K562 (cell line): ENCODE results near the gene RAD50. TPM values are rescaled to one million over a fixed set of nuclear protein-coding genes. Genes with fewer than 3 reads are reported as not detected.
A peak's percentile ranks its signal among the peaks of the same experiment; 100 is the strongest.
"Not testable (repeated sequence)": the region's sequence is repeated elsewhere in the genome, so short reads cannot be mapped to it uniquely, and the experiment has no call there.

Experiments used
- ATAC-seq: fragments of 200-7000 bp; cut with Tn5 transposase; 3 replicates; pipeline ENCODE4 v1.9.1; 2020; ENCODE audit warnings: moderate library complexity
- BruUV-seq: library from RNA; stranded (reverse); fragments of 400-500 nt; replicated peaks from 2 replicates; lab custom pipeline; 2021; lab: Mats Ljungman, UMichigan
- CTCF ChIA-PET: fragments of 300-600 bp; formaldehyde crosslinking; extraction: SDS; loops from one replicate; lab custom pipeline; 2021; ENCODE audit warnings: low intra/inter-chr PET ratio; lab: Yijun Ruan, JAX
- POLR2A ChIA-PET: fragments of 300-600, 350-650 bp; sonication (Branson Sonifier 250); formaldehyde crosslinking; extraction: SDS; loops from one replicate; lab custom pipeline; 2021; ENCODE audit warnings: antibody characterized with exemption, inconsistent platforms; lab: Yijun Ruan, JAX
- DNase-seq, 4 experiments: peaks; one replicate each; pipeline versions ENCODE4 v3.0.0 to v3.0.0-alpha.2; 2011 to 2018; ENCODE audit warnings: low spot score in 3 of 4, mixed read lengths in 3 of 4; ENCODE audit errors: extremely low read depth in 1 of 4
- FAIRE-seq: peaks from 2 replicates; lab custom pipeline; 2011; peaks lifted over from hg19 to GRCh38; lab: Jason Lieb, UNC
- H2AFZ ChIP-seq: 2 replicates; pipeline ENCODE4 v1.6.0; 2011; ENCODE audit warnings: low read depth, low read length, control low read depth, inconsistent platforms
- H3K27ac ChIP-seq: fragments of 200-600 bp; 3 replicates; pipeline ENCODE4 v1.8.0; 2011; ENCODE audit warnings: low read depth, mild to moderate bottlenecking, control low read depth, inconsistent platforms, low read length, moderate library complexity, mixed read lengths; ENCODE audit errors: extremely low read depth
- H3K27me3 ChIP-seq, 2 experiments: fragments of 300-600 bp in 1 of 2; 2 replicates in 1 of 2; 3 replicates in 1 of 2; pipeline versions ENCODE4 v1.6.0 to v1.8.0; 2011; ENCODE audit warnings: inconsistent platforms in 2 of 2, low read length in 2 of 2, mild to moderate bottlenecking in 1 of 2, mixed read lengths in 1 of 2, moderate library complexity in 1 of 2; ENCODE audit not compliant: control insufficient read depth in 2 of 2, insufficient read depth in 2 of 2
- H3K36me3 ChIP-seq: fragments of 300-600 bp; 3 replicates; pipeline ENCODE4 v1.8.0; 2011; ENCODE audit warnings: mild to moderate bottlenecking, low read length, inconsistent platforms; ENCODE audit not compliant: control insufficient read depth, insufficient read depth
- H3K4me1 ChIP-seq, 2 experiments: fragments of 200-600 bp in 1 of 2; replicated peaks in 1 of 2; 2 replicates in 1 of 2; 3 replicates in 1 of 2; pipeline versions ENCODE4 v1.5.1 to v1.8.0; 2011; ENCODE audit warnings: inconsistent platforms in 2 of 2, low read length in 2 of 2, mild to moderate bottlenecking in 1 of 2, mixed read lengths in 1 of 2, moderate library complexity in 1 of 2; ENCODE audit not compliant: control insufficient read depth in 2 of 2, insufficient read depth in 2 of 2
- H3K4me2 ChIP-seq: 2 replicates; pipeline ENCODE4 v1.6.1; 2011; ENCODE audit warnings: low read length, control low read depth, inconsistent platforms, mixed read lengths; ENCODE audit not compliant: insufficient read depth
- H3K4me3 ChIP-seq: fragments of 200-600 bp; sonication (generic), shearing (Covaris generic); 2 replicates; pipeline ENCODE4 v1.5.1; 2016; ENCODE audit warnings: control low read depth, inconsistent platforms
- H3K79me2 ChIP-seq: fragments of 200-600 bp; 3 replicates; pipeline ENCODE4 v1.8.0; 2011; ENCODE audit warnings: low read length, inconsistent platforms; ENCODE audit not compliant: control insufficient read depth, insufficient read depth
- H3K9ac ChIP-seq, 2 experiments: 2 replicates each; pipeline versions ENCODE4 v1.6.0 to v1.6.1; 2011; ENCODE audit warnings: low read depth in 2 of 2, low read length in 2 of 2, control low read depth in 1 of 2, inconsistent platforms in 1 of 2, mild to moderate bottlenecking in 1 of 2, mixed read lengths in 1 of 2; ENCODE audit not compliant: insufficient read depth in 1 of 2
- H3K9me1 ChIP-seq: one replicate; pipeline ENCODE4 v1.6.0; 2011; ENCODE audit warnings: inconsistent platforms, mild to moderate bottlenecking, low read length, moderate library complexity; ENCODE audit not compliant: control insufficient read depth, insufficient read depth
- H3K9me3 ChIP-seq: replicated peaks from 2 replicates; pipeline ENCODE4 v1.5.1; 2011; ENCODE audit warnings: low read depth, low read length, inconsistent platforms; ENCODE audit not compliant: control insufficient read depth, insufficient read depth
- H4K20me1 ChIP-seq: replicated peaks from 2 replicates; pipeline ENCODE4 v1.6.1; 2011; ENCODE audit warnings: low read length, inconsistent platforms, mixed read lengths; ENCODE audit not compliant: control insufficient read depth, insufficient read depth
- CEBPG ChIP-seq, 3 experiments: fragments of 200-800 bp in 1 of 3; sonication (Bioruptor generic) in 1 of 3; sonication (generic) in 1 of 3; formaldehyde crosslinking in 1 of 3; IDR thresholded peaks in 2 of 3; conservative IDR thresholded peaks in 1 of 3; 2 replicates each; pipeline versions ENCODE4 v1.6.1 to v1.8.0; 2016 to 2022; ENCODE audit warnings: missing compliant biosample characterization in 2 of 3, missing genetic modification characterization in 2 of 3, mild to moderate bottlenecking in 1 of 3, missing genetic modification reagents in 1 of 3
- EP400 ChIP-seq: fragments of 450-650 bp; IDR thresholded peaks from 2 replicates; pipeline ENCODE4 v1.6.1; 2017; ENCODE audit warnings: antibody characterized with exemption, mild to moderate bottlenecking, moderate library complexity
- MYC ChIP-seq, 2 experiments: fragments of 250-450 bp in 1 of 2; sonication (Bioruptor Pico) in 1 of 2; IDR thresholded peaks; 2 replicates each; pipeline versions ENCODE4 v1.5.1 to v1.6.1; 2012 to 2021; ENCODE audit warnings: low read depth in 2 of 2, borderline replicate concordance in 1 of 2, improper control_type of control experiment in 1 of 2, low read length in 1 of 2, mild to moderate bottlenecking in 1 of 2, moderate library complexity in 1 of 2
- RBM25 ChIP-seq: fragments of 200-400 bp; formaldehyde crosslinking; IDR thresholded peaks from 2 replicates; pipeline ENCODE4 v1.6.1; 2018; ENCODE audit warnings: low read length, low read depth, moderate library complexity; ENCODE audit not compliant: severe bottlenecking
- ZNF146 ChIP-seq: IDR thresholded peaks from one replicate; pipeline ENCODE4 v1.6.1; 2018; ENCODE audit warnings: missing compliant biosample characterization; ENCODE audit not compliant: unreplicated experiment
- ZSCAN29 ChIP-seq: fragments of 450-650 bp; IDR thresholded peaks from 2 replicates; pipeline ENCODE4 v1.6.1; 2017
- WGBS: fragments of 100-300 bp; shearing (Covaris generic); methylation state at CpG from one replicate; pipeline ENCODE4 v1.1.6; 2016; ENCODE audit warnings: low coverage, mixed read lengths; ENCODE audit not compliant: insufficient coverage; ENCODE audit errors: missing lambda C conversion rate; 5-methylcytosine and 5-hydroxymethylcytosine counted together
- in situ Hi-C: fragments of 300-500 bp; cut with MboI; formaldehyde crosslinking; loops from 4 replicates; pipeline ENCODE4 v1.15.0; 2018; ENCODE audit warnings: inconsistent platforms, mixed read lengths
- intact Hi-C: fragments of 100-400 bp; cut with micrococcal nuclease; formaldehyde crosslinking; loops from 2 replicates; pipeline ENCODE4 v1.14.2; 2022
- polyA plus RNA-seq, 8 experiments: library from polyadenylated mRNA; depleted of rRNA in 4 of 8; stranded (reverse) in 5 of 8; unstranded in 3 of 8; fragments of >200 nt; fragmentation: Nextera tagmentation in 2 of 8; fragmentation: Illumina TruSeq in 1 of 8; extraction: Ambion mirVana in 2 of 8; extraction: Trizol in 1 of 8; gene quantifications; 2 replicates each; pipeline versions ENCODE4 v1.2.1 to v1.2.3, GENCODE V29; 2011 to 2014; ENCODE audit warnings: inconsistent platforms in 1 of 8, missing spikeins in 1 of 8
- total RNA-seq, 7 experiments: library from RNA; depleted of rRNA in 6 of 7; stranded (reverse); fragments of >200 nt in 6 of 7; fragmentation: Illumina TruSeq in 2 of 7; extraction: Trizol in 2 of 7; gene quantifications; 2 replicates each; pipeline versions ENCODE4 v1.2.1 to v1.2.3, GENCODE V29; 2011 to 2021; ENCODE audit warnings: low replicate concordance in 1 of 7
- TF ChIP-seq, protein P1 (sequence below), 2 experiments: fragments of 450-650 bp in 1 of 2; sonication (generic) in 1 of 2; formaldehyde crosslinking in 1 of 2; IDR thresholded peaks in 1 of 2; conservative IDR thresholded peaks in 1 of 2; 2 replicates each; pipeline versions ENCODE4 v1.6.1 to v1.8.1; 2016 to 2023; ENCODE audit warnings: mild to moderate bottlenecking in 2 of 2, moderate library complexity in 2 of 2, inconsistent platforms in 1 of 2, missing genetic modification reagents in 1 of 2

RAD50 gene
- total and polyA plus RNA-seq, 9 of the 15 experiments (the other 6 are each of a cell fraction or from before 2014, with no cell fraction given), result 15.3 to 74.2 (median 44.1) TPM

DNA sequence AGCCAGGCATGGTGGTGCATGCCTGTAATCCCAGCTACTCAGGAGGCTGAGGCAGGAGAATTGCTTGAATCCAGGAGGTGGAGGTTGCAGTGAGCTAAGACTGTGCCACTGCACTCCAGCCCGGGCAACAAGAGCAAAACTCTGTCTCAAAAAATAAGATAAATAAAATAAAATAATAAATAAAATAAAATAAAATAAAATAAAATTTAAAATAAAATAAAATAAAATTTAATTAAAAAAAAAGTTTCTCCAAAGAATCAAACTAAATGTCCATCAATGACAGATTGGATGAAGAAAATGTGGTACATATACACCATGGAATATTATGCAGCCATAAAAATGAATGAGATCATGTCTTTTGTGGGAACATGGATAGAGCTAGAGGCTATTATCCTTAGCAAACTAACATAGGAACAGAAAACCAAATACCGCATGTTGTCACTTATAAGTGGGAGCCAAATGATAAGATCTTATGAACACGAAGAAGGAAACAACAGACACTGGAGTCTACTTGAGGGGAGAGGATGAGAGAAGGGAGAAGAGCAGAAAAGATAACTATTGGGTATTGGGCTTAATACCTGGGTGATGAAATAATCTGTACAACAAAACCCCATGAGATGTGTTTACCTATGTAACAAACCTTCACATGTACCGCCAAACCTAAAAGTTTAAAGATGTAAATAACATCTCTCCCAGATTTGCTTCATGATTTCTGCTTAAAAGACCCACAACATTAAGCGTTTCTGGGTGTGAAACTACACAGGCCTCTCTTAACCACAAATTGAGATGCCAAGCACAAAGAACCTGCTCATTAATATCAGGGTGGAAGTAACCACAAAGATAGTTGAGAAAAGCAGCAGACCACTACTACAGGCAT is 135.2 kb downstream of the RAD50 start:
- H3K27me3 ChIP-seq; H4K20me1 ChIP-seq; H3K36me3 ChIP-seq; H3K9me1 ChIP-seq; H3K9ac ChIP-seq; H3K79me2 ChIP-seq; CTCF ChIA-PET; in situ Hi-C loops; H3K4me2 ChIP-seq; H3K4me3 ChIP-seq; H2AFZ ChIP-seq; intact Hi-C loops; FAIRE-seq; H3K27ac ChIP-seq; DNase-seq; POLR2A ChIA-PET; BruUV-seq; H3K9me3 ChIP-seq; TF ChIP-seq CEBPG (tag; conservative IDR thresholded peaks at IDR 0.05 in 1 of 2, IDR thresholded peaks at IDR 0.05 in 1 of 2): not testable (repeated sequence)
- TF ChIP-seq RBM25 (peak; percentile 21), CEBPG (CRISPR knock-in tag; IDR thresholded peaks at IDR 0.05) (peak; percentile 43; the same call in 1 of the 2 replicates), ZNF146 (CRISPR knock-in tag) (peak; percentile 52)
- ATAC-seq, result 0 out of 3 replicates have a peak, but pooled peaks have one; percentile 20
- WGBS, result 56% methylated on average over 5 of the region's 5 CpGs
- peaks cover 4 to 14% of the 10 kb centered on the region in 2 experiments; a peak in 4 of 5 replicates for H3K4me1 ChIP-seq

DNA sequence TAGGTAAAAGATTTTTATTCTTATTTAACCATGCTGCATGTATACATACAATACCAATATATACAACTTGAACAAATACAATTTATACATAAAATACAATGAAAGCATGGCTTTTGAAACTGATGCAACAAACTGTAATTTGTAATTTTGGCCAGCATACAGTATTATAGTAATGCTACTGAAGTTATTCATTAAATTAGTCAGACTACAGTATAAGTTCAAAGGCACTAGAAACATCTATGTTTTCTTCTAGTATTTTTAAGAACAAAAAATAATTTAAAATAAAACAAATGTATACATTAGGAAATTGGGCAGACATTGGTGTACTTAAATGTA is 135.8 kb downstream of the RAD50 start:
- FAIRE-seq, result no peak

More for the DNA sequence above, 135.8 kb downstream of the RAD50 start:
- ATAC-seq (0 out of 3 replicates have a peak, but pooled peaks have one; percentile 17), DNase-seq (no peak)
- ChIA-PET POLR2A (no interaction called here), CTCF (no interaction called here)
- Histone ChIP-seq H3K79me2 (no peaks in the 10 kb centered on the region), H3K4me3 (no peak overlapping the region), H3K4me1 (peaks cover 4 to 14% of the 10 kb centered on the region in 2 experiments; a peak in 4 of 5 replicates), H3K27ac (no peak overlapping the region), H4K20me1 (no peaks in the 10 kb centered on the region), H3K9me1 (no peaks in the 10 kb centered on the region), H3K9ac (no peak overlapping the region), H3K36me3 (no peaks in the 10 kb centered on the region), H3K4me2 (no peak overlapping the region), H3K9me3 (no peaks in the 10 kb centered on the region), H2AFZ (no peak overlapping the region), H3K27me3 (no peaks in the 10 kb centered on the region)
- in situ Hi-C loops, result no loop called here
- intact Hi-C loops, result no loop called here
- BruUV-seq, result no TSS peak
- TF ChIP-seq MYC (IDR thresholded peaks at IDR 0.05; ENCODE audit: low read depth, low read length) (0 out of 2 replicates have a peak, but pooled peaks have one; percentile 41), MYC (CRISPR knock-in tag; IDR thresholded peaks at IDR 0.05; ENCODE audit: borderline replicate concordance, low read depth) (no peak), ZSCAN29 (no peak), CEBPG (CRISPR knock-in tag; IDR thresholded peaks at IDR 0.05) (no peak; the same call in 1 of the 2 replicates), CEBPG (tag; conservative IDR thresholded peaks at IDR 0.05 in 1 of 2, IDR thresholded peaks at IDR 0.05 in 1 of 2) (peak in 1 of 2 experiments; percentile 81; a peak in 2 of 4 replicates), EP400 (peak; percentile 27; the same call in 1 of the 2 replicates)
- TF ChIP-seq, protein P1, sequence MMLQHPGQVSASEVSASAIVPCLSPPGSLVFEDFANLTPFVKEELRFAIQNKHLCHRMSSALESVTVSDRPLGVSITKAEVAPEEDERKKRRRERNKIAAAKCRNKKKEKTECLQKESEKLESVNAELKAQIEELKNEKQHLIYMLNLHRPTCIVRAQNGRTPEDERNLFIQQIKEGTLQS (IDR thresholded peaks at IDR 0.05), result 0 out of 2 replicates have a peak, but pooled peaks have one; percentile 16
- TF ChIP-seq, protein P1 (CRISPR knock-in tag; conservative IDR thresholded peaks at IDR 0.05), result no peak
